Small intestine (tissue), 7 donors: Measurements from ENCODE around the gene B4GALNT3. TPM values are rescaled to one million over a fixed set of nuclear protein-coding genes. Genes with fewer than 3 reads are reported as not detected.
A peak's percentile ranks its signal among the peaks of the same experiment; 100 is the strongest.

Experiments used
- DNase-seq, 2 donors: peaks; one replicate each; pipeline versions ENCODE4 v3.0.0 to v3.0.0-alpha.2; 2013
- FAIRE-seq: peaks from 2 replicates; lab custom pipeline; 2012; peaks lifted over from hg19 to GRCh38; lab: Jason Lieb, UNC
- H3K27ac ChIP-seq, 3 donors: one replicate each; pipeline ENCODE4 v1.5.1; 2013; ENCODE audit warnings: low read length in 2 of 3, mild to moderate bottlenecking in 2 of 3, control low read depth in 1 of 3, inconsistent platforms in 1 of 3, low read depth in 1 of 3, moderate library complexity in 1 of 3
- H3K27me3 ChIP-seq, 3 donors: one replicate each; pipeline ENCODE4 v1.6.1; 2013; ENCODE audit warnings: low read length in 3 of 3, inconsistent platforms in 1 of 3; ENCODE audit not compliant: control insufficient read depth in 3 of 3, insufficient read depth in 3 of 3
- H3K36me3 ChIP-seq, 3 donors: one replicate each; pipeline ENCODE4 v1.6.1; 2013; ENCODE audit warnings: low read length in 3 of 3, inconsistent platforms in 1 of 3, low read depth in 1 of 3, mild to moderate bottlenecking in 1 of 3, moderate library complexity in 1 of 3; ENCODE audit not compliant: control insufficient read depth in 3 of 3, insufficient read depth in 2 of 3
- H3K4me1 ChIP-seq, 3 donors: one replicate each; pipeline ENCODE4 v1.6.1; 2013; ENCODE audit warnings: low read length in 2 of 3, inconsistent platforms in 1 of 3, low read depth in 1 of 3, mild to moderate bottlenecking in 1 of 3, moderate library complexity in 1 of 3; ENCODE audit not compliant: control insufficient read depth in 3 of 3, insufficient read depth in 2 of 3
- H3K4me3 ChIP-seq, 3 donors: one replicate each; pipeline ENCODE4 v1.5.1; 2013; ENCODE audit warnings: low read length in 3 of 3, control low read depth in 1 of 3, inconsistent platforms in 1 of 3, low read depth in 1 of 3, mild to moderate bottlenecking in 1 of 3, moderate library complexity in 1 of 3
- H3K9me3 ChIP-seq, 2 donors: one replicate each; pipeline ENCODE4 v1.6.1; 2013; ENCODE audit warnings: low read depth in 1 of 2, low read length in 1 of 2; ENCODE audit not compliant: control insufficient read depth in 2 of 2, insufficient read depth in 1 of 2
- WGBS, 3 donors: extraction: QIAGEN DNeasy Blood & Tissue Kit; methylation state at CpG; one replicate each; pipeline ENCODE4 v1.1.7; 2013; 5-methylcytosine and 5-hydroxymethylcytosine counted together
- polyA plus RNA-seq, 4 donors: library from polyadenylated mRNA; stranded (reverse) in 3 of 4; unstranded in 1 of 4; fragments of 200-250 nt in 3 of 4; fragments of 120-200 nt in 1 of 4; gene quantifications; one replicate each; pipeline versions ENCODE4 v1.2.1 to v1.2.3, GENCODE V29; 2013
- donor health status: healthy with polysubstance abuse.
- donor health status: control.
- donor health status: control.
- donor health status: Bipolar disorder and iron deficiency.
- donor health status: healthy.

Gene B4GALNT3
- polyA plus RNA-seq, 4 donors: 0.45 to 6.6 (median 2.9) TPM; not detected in 1

DNA sequence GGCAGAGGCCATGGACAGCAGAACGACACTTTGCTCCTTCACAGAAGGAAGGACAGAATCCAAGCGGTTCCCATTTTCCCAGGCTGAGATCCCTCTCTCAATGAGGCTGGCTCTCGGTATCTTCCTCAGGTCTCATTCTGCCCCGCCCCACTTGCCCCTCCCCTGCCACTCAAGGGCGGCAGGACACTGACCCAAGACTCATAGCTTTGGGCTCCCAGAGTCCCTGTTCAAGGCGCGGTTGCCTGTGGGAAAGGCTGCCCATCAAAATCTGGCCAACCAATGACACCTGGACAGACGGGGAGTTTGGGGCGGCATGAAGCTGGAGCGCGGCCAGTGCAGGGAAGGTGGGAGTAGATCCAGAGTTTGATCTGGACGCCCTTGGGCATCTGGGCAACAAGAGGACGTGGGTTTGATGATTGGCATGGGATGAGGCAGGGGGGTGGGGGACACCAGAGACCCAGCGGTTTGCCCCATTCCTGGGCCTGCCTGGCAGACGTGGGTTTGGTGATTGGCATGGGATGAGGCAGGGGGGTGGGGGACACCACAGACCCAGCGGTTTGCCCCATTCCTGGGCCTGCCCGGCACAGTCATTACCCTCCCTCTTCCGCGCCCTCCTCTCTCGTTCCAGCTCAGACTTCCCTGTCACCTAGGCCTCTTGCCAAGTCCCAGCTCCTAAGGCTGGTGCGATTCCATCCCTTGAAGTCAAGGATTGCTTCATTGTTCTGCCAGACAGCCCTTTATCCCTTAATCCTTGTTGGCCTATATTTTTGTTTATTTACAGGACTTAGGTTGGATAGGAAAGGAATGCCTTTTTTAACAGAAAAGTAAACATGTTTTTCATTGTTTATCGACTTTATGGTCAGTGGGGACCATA lies 111.4 kb downstream of the B4GALNT3 start:
- WGBS, 3 donors: 9 to 42% (median 36%) methylated on average over 20 to 22 of the region's 22 CpGs
- H3K27me3 ChIP-seq: no peaks in the 10 kb centered on the region
- H3K4me3 ChIP-seq: peak overlapping the region in 2 of 3 donors; percentile 62 to 84
- FAIRE-seq (no peak), DNase-seq (peak; percentile 39 to 78)
- H3K36me3 ChIP-seq: no peaks in the 10 kb centered on the region
- H3K9me3 ChIP-seq: peaks cover 0 to 5% of the 10 kb centered on the region in 2 donors
- peaks cover 0 to 34% (median 1%) of the 10 kb centered on the region in 3 donors for H3K4me1 ChIP-seq
- H3K27ac ChIP-seq: peak overlapping the region; percentile 52 to 95 (median 79)

DNA sequence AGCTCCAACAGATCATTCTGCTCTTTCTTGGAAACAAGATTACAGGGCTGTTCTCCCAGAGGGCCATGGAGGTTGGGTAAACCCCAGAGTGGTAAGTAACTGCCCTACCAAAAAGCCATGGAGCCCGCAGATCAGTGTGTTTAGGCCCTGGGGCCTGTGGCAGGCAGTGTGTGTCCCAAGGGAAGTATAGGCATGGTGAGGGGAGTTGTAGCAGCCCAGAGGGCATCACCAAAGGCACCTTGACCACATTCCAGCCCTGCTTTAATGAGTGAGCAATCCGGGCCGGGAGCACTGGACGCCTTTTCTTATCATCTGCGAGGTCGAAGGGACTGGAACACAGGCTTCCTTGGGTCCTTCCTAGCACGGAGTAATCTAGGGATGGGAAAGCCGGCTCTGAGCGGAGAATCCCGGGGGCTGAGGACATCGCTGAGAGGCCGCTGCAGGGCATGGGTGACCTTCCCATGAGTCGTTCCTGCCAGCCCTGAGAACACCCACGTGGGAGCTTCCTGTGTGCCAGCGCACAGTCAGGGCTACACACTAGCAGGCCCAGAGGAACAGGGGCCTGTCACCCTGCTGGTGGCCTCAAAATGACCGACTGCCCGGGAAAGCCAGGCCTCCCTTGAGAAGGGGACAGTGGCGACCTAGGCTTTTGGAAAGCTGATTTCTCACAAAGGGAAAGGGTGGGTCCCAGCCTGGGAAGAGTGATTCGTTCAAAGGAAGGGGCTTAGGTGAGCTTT lies 112.2 kb downstream of the B4GALNT3 start:
- peaks cover 0 to 38% (median 1%) of the 10 kb centered on the region in 3 donors for H3K4me1 ChIP-seq
- peak overlapping the region in 1 of 3 donors; percentile 56 for H3K27ac ChIP-seq
- DNase-seq: peak in 1 of 2 donors; percentile 21
- 70 to 85% (median 79%) methylated on average over 19 of the region's 19 CpGs for whole genome bisulfite sequencing, 3 donors
- FAIRE-seq: no peak
- H3K9me3 ChIP-seq: peaks cover 0 to 5% of the 10 kb centered on the region in 2 donors
- H3K27me3 ChIP-seq: no peaks in the 10 kb centered on the region
- no peaks in the 10 kb centered on the region for H3K36me3 ChIP-seq
- H3K4me3 ChIP-seq: no peak overlapping the region

DNA sequence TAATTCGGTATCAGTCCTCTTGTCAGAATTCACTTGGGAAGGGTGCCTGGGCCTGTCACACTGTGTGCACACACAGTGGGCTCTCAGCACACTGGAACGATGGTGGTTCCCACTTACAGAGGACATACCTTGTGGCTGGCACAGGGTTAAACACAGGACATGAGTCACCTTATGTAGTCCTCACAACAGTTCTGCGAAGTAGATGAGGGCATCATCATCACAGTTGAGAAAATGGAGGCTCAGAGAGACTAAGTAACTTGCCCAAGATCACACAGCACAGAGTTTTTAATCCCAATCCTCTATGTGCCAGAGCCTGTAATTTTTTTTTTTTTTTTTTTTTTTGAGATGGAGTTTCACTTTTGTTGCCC lies 112.8 kb downstream of the B4GALNT3 start:
- Histone ChIP-seq H3K27ac (no peak overlapping the region), H3K4me1 (peaks cover 0 to 38% (median 1%) of the 10 kb centered on the region in 3 donors), H3K36me3 (no peaks in the 10 kb centered on the region), H3K4me3 (no peak overlapping the region), H3K9me3 (peaks cover 0 to 5% of the 10 kb centered on the region in 2 donors), H3K27me3 (no peaks in the 10 kb centered on the region)
- DNase-seq (no peak), FAIRE-seq (no peak)
- WGBS, 3 donors: 84 to 97% (median 84%) methylated on average over 3 of the region's 3 CpGs

DNA sequence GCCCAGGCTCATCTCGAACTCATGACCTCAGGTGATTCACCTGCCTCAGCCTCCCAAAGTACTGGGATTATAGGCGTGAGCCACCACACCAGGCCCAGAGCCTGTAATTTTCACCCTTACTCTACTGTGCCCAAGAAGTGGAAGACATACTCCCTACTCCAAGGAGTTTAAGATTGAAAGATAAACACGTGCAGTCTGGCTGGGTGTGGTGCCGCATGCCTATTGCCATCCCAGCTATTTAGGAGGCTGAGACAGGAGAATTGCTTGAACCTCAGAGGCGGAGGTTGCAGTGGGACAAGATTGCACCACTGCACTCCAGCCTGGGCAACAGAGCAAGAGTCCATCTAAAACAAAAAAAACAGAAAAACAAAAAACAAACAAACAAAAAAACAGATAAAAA lies 113.5 kb downstream of the B4GALNT3 start:
- H3K4me3 ChIP-seq: no peak overlapping the region
- DNase-seq: no peak
- peaks cover 0 to 5% of the 10 kb centered on the region in 2 donors for H3K9me3 ChIP-seq
- H3K36me3 ChIP-seq: no peaks in the 10 kb centered on the region
- H3K4me1 ChIP-seq: peaks cover 0 to 36% (median 1%) of the 10 kb centered on the region in 3 donors
- no peaks in the 10 kb centered on the region for H3K27me3 ChIP-seq
- no peak for FAIRE-seq
- no peak overlapping the region for H3K27ac ChIP-seq
- 81 to 87% (median 85%) methylated on average over 5 of the region's 5 CpGs for WGBS, 3 donors

DNA sequence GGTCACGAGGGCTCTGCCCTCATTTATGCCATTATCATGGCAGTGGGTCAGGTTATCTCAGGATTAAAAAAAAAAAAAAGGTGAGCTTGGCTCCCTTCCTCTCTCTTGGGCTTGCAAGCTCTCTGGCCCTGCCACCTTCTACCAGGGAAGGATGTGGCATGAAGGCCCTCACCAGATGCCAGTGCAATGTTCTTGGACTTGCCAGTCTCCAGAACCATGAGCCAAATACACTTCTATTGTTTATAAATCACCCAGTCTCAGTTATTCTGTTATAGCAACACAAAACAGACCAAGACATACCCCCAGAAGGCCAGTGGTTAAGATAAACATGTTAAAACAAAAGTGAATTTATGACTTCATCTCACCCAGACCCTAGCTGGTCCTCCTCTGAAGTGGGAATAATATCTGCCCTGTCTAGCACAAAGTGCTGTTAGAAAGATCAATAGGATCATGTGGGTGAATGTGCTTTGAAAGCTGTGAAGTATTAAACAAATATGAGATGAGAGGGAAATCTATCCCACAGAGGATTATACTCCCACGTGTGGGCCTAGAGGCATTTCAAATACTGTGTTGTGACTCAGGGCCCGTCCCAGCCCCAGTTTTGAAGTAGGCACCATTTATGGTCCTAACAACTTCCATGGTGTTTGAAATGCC lies 114.9 kb downstream of the B4GALNT3 start:
- Histone ChIP-seq H3K36me3 (no peaks in the 10 kb centered on the region), H3K27me3 (no peaks in the 10 kb centered on the region), H3K27ac (no peak overlapping the region), H3K4me3 (no peak overlapping the region), H3K4me1 (peaks cover 0 to 23% (median 0%) of the 10 kb centered on the region in 3 donors), H3K9me3 (peaks cover 0 to 5% of the 10 kb centered on the region in 2 donors)
- DNase-seq: no peak
- WGBS, 3 donors: 74 to 97% (median 90%) methylated on average over 3 of the region's 3 CpGs
- FAIRE-seq: no peak

DNA sequence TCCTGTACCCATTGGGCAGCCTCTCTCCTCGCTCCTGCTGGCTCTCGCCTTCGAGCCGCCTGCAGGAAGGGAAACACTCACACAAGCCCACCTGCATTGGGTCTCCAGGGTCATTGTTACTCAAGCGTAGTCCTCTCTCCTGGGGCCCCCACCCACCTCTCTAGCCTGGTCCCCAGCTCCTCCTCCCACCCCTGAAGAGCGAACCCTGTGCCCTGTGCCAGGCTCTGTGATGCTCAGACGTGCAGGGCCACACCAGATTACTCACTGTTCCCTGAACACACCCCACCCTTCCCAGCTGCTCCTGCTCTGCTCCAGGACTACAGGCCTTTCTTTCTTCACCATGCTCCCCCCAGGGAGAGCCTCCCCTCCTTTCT lies 115.4 kb downstream of the B4GALNT3 start:
- WGBS, 3 donors: 91 to 99% (median 93%) methylated on average over 7 of the region's 7 CpGs
- Histone ChIP-seq H3K9me3 (peaks cover 0 to 5% of the 10 kb centered on the region in 2 donors), H3K27ac (no peak overlapping the region), H3K27me3 (no peaks in the 10 kb centered on the region), H3K4me1 (peaks cover 0 to 18% (median 0%) of the 10 kb centered on the region in 3 donors), H3K36me3 (no peaks in the 10 kb centered on the region), H3K4me3 (no peak overlapping the region)
- FAIRE-seq: no peak
- no peak for DNase-seq

DNA sequence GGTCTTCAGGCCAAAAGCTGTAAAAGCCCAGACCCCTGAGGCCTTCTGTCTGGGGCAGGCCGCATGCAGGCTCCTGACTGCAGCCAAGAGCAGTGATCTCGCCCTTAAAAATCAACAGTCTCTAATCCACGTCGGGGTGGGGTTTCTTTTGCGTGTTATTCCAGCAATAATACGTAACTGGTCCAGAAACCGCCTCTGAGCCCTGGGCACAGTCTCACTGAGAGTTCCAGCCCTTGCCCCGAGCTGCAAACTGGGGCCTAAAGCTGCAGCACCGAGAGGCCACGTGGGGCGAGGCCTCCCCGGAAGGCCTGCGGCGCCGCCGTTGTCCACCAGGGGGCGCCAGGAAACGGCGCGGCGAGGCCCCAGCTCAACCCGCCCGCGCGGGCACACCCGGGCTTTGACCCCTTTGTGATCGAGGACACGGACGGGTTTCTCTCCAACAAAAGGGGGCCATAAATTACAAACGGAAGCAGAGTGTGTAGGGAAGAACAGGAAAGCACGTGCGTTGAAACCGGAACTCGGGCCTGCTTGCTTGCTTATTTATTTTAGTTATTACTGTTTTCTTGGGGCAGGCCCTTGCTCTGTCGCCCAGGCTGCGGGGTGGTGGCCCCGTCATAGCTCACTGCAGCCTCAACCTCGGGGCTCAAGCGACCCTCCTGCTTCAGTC lies 116.3 kb downstream of the B4GALNT3 start:
- Histone ChIP-seq H3K27me3 (no peaks in the 10 kb centered on the region), H3K36me3 (no peaks in the 10 kb centered on the region), H3K4me1 (peaks cover 0 to 14% (median 0%) of the 10 kb centered on the region in 3 donors), H3K9me3 (peaks cover 0 to 5% of the 10 kb centered on the region in 2 donors), H3K27ac (peak overlapping the region in 1 of 3 donors; percentile 38), H3K4me3 (peak overlapping the region in 1 of 3 donors; percentile 9)
- DNase-seq: peak; percentile 72 to 92
- no peak for FAIRE-seq
- WGBS, 3 donors: 7% methylated on average over 38 to 39 of the region's 39 CpGs
